OCI-LY3 (cell line): ENCODE data around the gene FOXJ3.

Experiments used
- H2AFZ ChIP-seq: fragments of 200-600, 300-600 bp; shearing (Covaris generic); 2 replicates; pipeline ENCODE4 v1.6.0; 2014; ENCODE audit warnings: antibody characterized with exemption, low read depth, low read length
- H3K27ac ChIP-seq: fragments of 200-600, 300-600 bp; sonication (generic); 2 replicates; pipeline ENCODE4 v1.5.1; 2014; ENCODE audit warnings: mild to moderate bottlenecking, low read length, moderate library complexity, mixed read lengths
- H3K27me3 ChIP-seq: fragments of 200-600, 300-600 bp; sonication (generic); 2 replicates; pipeline ENCODE4 v1.6.1; 2014; ENCODE audit warnings: low read depth, low read length, mixed read lengths
- H3K36me3 ChIP-seq: fragments of 200-600, 300-600 bp; sonication (generic); replicated peaks from 2 replicates; pipeline ENCODE3; 2014; ENCODE audit warnings: low read depth, low read length, mixed read lengths
- H3K4me1 ChIP-seq: fragments of 300-600, 200-600 bp; sonication (generic); 2 replicates; pipeline ENCODE4 v1.6.1; 2014; ENCODE audit warnings: low read length, mixed read lengths
- H3K4me2 ChIP-seq: fragments of 200-600, 300-600 bp; sonication (generic); 2 replicates; pipeline ENCODE4 v1.6.1; 2014; ENCODE audit warnings: low read length, mixed read lengths
- H3K4me3 ChIP-seq: fragments of 300-600, 200-600 bp; sonication (generic); 2 replicates; pipeline ENCODE4 v1.5.1; 2014; ENCODE audit warnings: antibody characterized with exemption, mild to moderate bottlenecking, low read length, moderate library complexity
- H3K79me2 ChIP-seq: fragments of 300-600, 200-600 bp; shearing (Covaris generic); 2 replicates; pipeline ENCODE4 v1.6.1; 2014; ENCODE audit warnings: mild to moderate bottlenecking, low read length, mixed read lengths
- H3K9ac ChIP-seq: fragments of 300-600, 200-600 bp; shearing (Covaris generic); 2 replicates; pipeline ENCODE4 v1.6.0; 2014; ENCODE audit warnings: mild to moderate bottlenecking, low read length, moderate library complexity
- H3K9me3 ChIP-seq: fragments of 200-600, 300-600 bp; shearing (Covaris generic); 2 replicates; pipeline ENCODE4 v1.6.1; 2014; ENCODE audit warnings: low read length, mixed read lengths; ENCODE audit not compliant: insufficient read depth
- H4K20me1 ChIP-seq: fragments of 200-600, 300-600 bp; sonication (generic); 2 replicates; pipeline ENCODE4 v1.6.1; 2016; ENCODE audit warnings: low read length, mixed read lengths; ENCODE audit not compliant: insufficient read depth
- CTCF ChIP-seq: fragments of 200-600, 300-600 bp; sonication (generic); IDR thresholded peaks from 2 replicates; pipeline ENCODE4 v1.5.1; 2014; ENCODE audit warnings: antibody characterized with exemption, low read length, low read depth
- EZH2phosphoT487 ChIP-seq: fragments of 200-600 bp; shearing (Covaris generic); IDR thresholded peaks from 2 replicates; pipeline ENCODE4 v1.6.1; 2018; ENCODE audit warnings: antibody characterized with exemption, mixed run types, low read depth

Gene FOXJ3

DNA sequence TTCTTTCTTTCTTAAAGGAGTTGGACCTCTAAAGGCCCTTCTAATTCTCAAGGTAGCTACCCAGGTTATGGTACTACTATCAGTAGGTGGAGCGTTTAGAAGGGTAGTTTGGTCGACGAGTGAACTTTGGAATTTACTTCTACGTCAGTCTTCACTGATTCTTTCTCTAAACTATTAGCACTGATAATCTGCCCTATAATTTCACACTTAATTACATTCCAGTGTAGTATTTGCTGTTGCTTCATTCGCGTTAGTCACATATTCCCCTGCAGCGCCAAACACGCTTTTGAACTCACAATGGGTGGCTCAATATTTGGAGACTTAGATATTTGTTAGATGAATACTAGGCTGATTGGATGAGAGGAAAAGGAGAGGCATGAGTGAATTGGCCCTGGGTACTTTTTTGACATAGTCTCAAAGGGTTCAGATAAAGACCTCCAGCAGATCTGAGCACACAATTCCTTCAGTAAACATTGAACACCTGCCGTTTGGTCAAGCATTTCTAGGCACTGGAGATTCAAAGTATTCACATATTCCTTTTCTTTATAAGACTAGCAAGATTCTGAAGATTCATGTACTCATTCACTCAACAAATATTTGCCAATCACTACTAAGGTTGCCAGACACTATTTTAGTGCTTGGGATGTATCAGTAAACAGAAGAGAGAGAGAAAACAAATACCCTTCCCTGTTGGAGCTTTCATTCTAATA is 929 bp upstream of the FOXJ3 start:
- H3K36me3 ChIP-seq: no peaks in the 10 kb centered on the region
- peaks cover 51% of the 10 kb centered on the region for H3K79me2 ChIP-seq
- H2AFZ ChIP-seq: peak overlapping the region; percentile 78
- no peaks in the 10 kb centered on the region for H3K27me3 ChIP-seq
- H3K27ac ChIP-seq: peak overlapping the region; percentile 33
- peaks cover 14% of the 10 kb centered on the region for H3K4me1 ChIP-seq
- H3K9ac ChIP-seq: peak overlapping the region; percentile 79
- TF ChIP-seq EZH2phosphoT487 (no peak), CTCF (no peak)
- H3K9me3 ChIP-seq: no peaks in the 10 kb centered on the region
- H3K4me3 ChIP-seq: peak overlapping the region; percentile 89
- H4K20me1 ChIP-seq: peaks cover 26% of the 10 kb centered on the region
- peak overlapping the region; percentile 87 for H3K4me2 ChIP-seq

- Histone ChIP-seq H3K9ac (peak overlapping the region; percentile 69), H3K4me1 (peaks cover 14% of the 10 kb centered on the region), H2AFZ (0 out of 2 replicates have a peak overlapping the region, but pooled peaks have one; percentile 19), H3K9me3 (no peaks in the 10 kb centered on the region), H3K4me2 (peak overlapping the region; percentile 77), H3K36me3 (no peaks in the 10 kb centered on the region), H3K4me3 (peak overlapping the region; percentile 89), H4K20me1 (peaks cover 38% of the 10 kb centered on the region), H3K27ac (peak overlapping the region; percentile 61), H3K79me2 (peaks cover 66% of the 10 kb centered on the region), H3K27me3 (no peaks in the 10 kb centered on the region)
- no peak for TF ChIP-seq CTCF
- no peak for TF ChIP-seq EZH2phosphoT487
Measured at GRCh38 chr1:42334240-42335049, 590 bp downstream of the FOXJ3 start.

DNA sequence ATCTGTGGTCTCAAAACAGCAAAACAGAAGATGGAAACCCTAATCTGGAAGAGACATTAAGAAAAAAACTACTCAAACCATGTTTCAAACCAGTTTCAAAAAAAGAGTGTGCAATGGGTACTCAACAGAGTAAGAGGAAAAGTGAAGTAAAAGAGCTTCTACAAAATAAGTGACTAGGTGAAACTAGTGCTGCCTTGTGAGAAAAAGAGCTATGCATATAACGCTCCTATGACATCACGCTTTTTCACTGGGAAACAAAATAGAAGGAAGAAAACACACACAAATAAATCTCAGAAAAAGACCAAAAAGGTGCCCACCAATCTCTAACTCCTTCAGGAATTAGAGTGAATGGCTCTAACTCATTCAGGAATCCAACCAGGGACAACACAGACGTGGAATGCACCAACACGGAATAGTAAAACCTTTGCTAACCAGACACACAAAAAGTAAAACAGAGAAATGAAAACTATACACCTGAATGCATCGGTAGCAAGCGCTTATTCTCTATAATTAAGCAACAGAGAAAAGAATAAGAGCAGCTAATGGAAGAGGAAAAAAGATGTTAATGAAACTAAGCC is 1.3 kb downstream of the FOXJ3 start:
- Histone ChIP-seq H3K4me1 (peaks cover 14% of the 10 kb centered on the region), H3K36me3 (no peaks in the 10 kb centered on the region), H3K9ac (peak overlapping the region; percentile 69), H3K79me2 (peaks cover 73% of the 10 kb centered on the region), H4K20me1 (peaks cover 45% of the 10 kb centered on the region), H3K9me3 (no peaks in the 10 kb centered on the region), H2AFZ (no peak overlapping the region), H3K27me3 (no peaks in the 10 kb centered on the region), H3K27ac (peak overlapping the region; percentile 61), H3K4me2 (peak overlapping the region; percentile 77), H3K4me3 (peak overlapping the region; percentile 89)
- no peak for TF ChIP-seq CTCF
- no peak for TF ChIP-seq EZH2phosphoT487

DNA sequence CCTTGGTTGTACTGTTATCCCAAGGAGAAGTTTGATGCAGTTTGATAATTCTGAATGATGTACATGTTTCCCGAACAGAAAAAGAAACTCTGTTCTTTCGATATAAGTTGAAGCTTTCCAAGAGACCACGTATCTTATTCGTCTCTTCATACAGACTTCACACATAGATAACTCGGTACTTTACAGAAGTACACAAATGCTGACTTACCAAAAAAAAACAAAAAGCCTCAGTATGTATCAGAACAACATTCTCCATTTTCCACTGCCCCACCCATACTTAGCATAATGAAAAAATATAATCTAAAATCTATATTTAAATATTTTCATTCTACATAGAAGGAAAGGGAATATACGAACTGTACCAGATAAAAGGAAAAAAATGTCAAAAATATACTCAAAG is 2.2 kb downstream of the FOXJ3 start:
- H3K27me3 ChIP-seq: no peaks in the 10 kb centered on the region
- H3K9me3 ChIP-seq: no peaks in the 10 kb centered on the region
- peaks cover 82% of the 10 kb centered on the region for H3K79me2 ChIP-seq
- peak overlapping the region; percentile 77 for H3K4me2 ChIP-seq
- H3K4me1 ChIP-seq: peaks cover 14% of the 10 kb centered on the region
- no peaks in the 10 kb centered on the region for H3K36me3 ChIP-seq
- no peak overlapping the region for H3K27ac ChIP-seq
- H3K9ac ChIP-seq: peak overlapping the region; percentile 69
- H4K20me1 ChIP-seq: peaks cover 53% of the 10 kb centered on the region
- H3K4me3 ChIP-seq: peak overlapping the region; percentile 89
- H2AFZ ChIP-seq: no peak overlapping the region
- TF ChIP-seq EZH2phosphoT487: no peak
- no peak for TF ChIP-seq CTCF
